PC-9 (cell line): ENCODE data around the gene CES3.

Source experiments
- CTCF ChIP-seq: fragments of 200-600 bp; sonication (generic); conservative IDR thresholded peaks from 2 replicates; pipeline ENCODE4 v1.6.1; 2017; ENCODE audit warnings: mixed run types, antibody characterized with exemption, mild to moderate bottlenecking, moderate library complexity
- EZH2 ChIP-seq: fragments of 200-600 bp; sonication (generic); IDR thresholded peaks from 2 replicates; pipeline ENCODE4 v1.8.0; 2017; ENCODE audit warnings: antibody characterized with exemption, low read depth

- no peak for TF ChIP-seq CTCF
- no peak for TF ChIP-seq EZH2
Observed at GRCh38 chr16:67019171-67019570, 58.1 kb downstream of the CES3 start.
